ENCODE results near the gene USHBP1. TPM values are rescaled to one million over a fixed set of nuclear protein-coding genes. Genes with fewer than 3 reads are reported as not detected.

Gene USHBP1
- total RNA-seq, 1 experiment from 2014 or later, result not detected

GRCh38 chr19:17305517-17306284 is 41.2 kb upstream of the USHBP1 start, which contains the start of gene MRPL34:
Gene MRPL34 (plus strand): TSS chr19:17305872. CDS start chr19:17305893, 21 bp downstream.
- Histone ChIP-seq H3K9me3 (ENCODE audit: control insufficient read depth, insufficient read depth, low read depth, low read length) (no peaks in the 10 kb centered on the region), H3K27ac (ENCODE audit: low read length) (peak within 1 kb of the TSS; percentile 92), H3K27me3 (ENCODE audit: control insufficient read depth, insufficient read depth, low read length) (no peaks in the 10 kb centered on the region), H3K4me3 (ENCODE audit: low read depth in 2 of 2, low read length in 2 of 2) (peak within 1 kb of the TSS; percentile 60 to 77), H3K4me1 (ENCODE audit: control insufficient read depth, insufficient read depth, low read length) (peaks cover 34% of the 10 kb centered on the region), H3K36me3 (ENCODE audit: control insufficient read depth, insufficient read depth, low read length) (peaks cover 4% of the 10 kb centered on the region; the same call in 1 of the 2 replicates)
- BruUV-seq (replicated peaks), result no TSS peak
- in situ Hi-C loops (cut with HindIII; ENCODE audit: low pct_unique_long_range_greater_than_20kb, low sequenced_read_pairs), result no loop called here
- ChIA-PET CTCF (interaction anchor here (0.6 to 1.0 kb wide), 4 partner anchors 12 to 644 kb away, joined by 3 to 8 read pairs (median 5); no protein-coding TSS in a partner anchor), POLR2A (interaction anchor here (0.8 to 1.1 kb wide), 2 partner anchors 13 to 14 kb away, joined by 3 to 4 read pairs; no protein-coding TSS in a partner anchor)
- DNase-seq (ENCODE audit: low read depth, low spot score) (peak; percentile 96), ATAC-seq (peak; percentile 84)
- TF ChIP-seq CTCF (IDR thresholded peaks at IDR 0.05), result peak; percentile 85
- TF ChIP-seq POLR2AphosphoS5 (IDR thresholded peaks at IDR 0.05; ENCODE audit: low read depth, low read length), result no peak; the same call in 1 of the 2 replicates
- TF ChIP-seq REST (IDR thresholded peaks at IDR 0.05; ENCODE audit: insufficient read depth in 1 of 2, low read depth in 2 of 2, low read length in 1 of 2), result 0 out of 4 replicates have a peak, but pooled peaks of 1 of the 2 experiments have one; percentile 4
- peak; percentile 68; the same call in 1 of the 2 replicates for TF ChIP-seq SIN3A (IDR thresholded peaks at IDR 0.05; ENCODE audit: borderline replicate concordance, insufficient read depth, low read depth, low read length)
- peak; percentile 68 for TF ChIP-seq TCF7L2 (IDR thresholded peaks at IDR 0.05; ENCODE audit: low read depth, low read length)
- intact Hi-C loops (cut with micrococcal nuclease; ENCODE audit: unreplicated experiment), result loop anchor here (10.0 kb wide), 1 partner anchor 1089 kb away; the partner anchor contains the start of gene LRRC25

GRCh38 chr19:17305216-17305516 is 40.6 kb upstream of the USHBP1 start:
- intact Hi-C loops (cut with micrococcal nuclease; ENCODE audit: unreplicated experiment), result loop anchor here (10.0 kb wide), 1 partner anchor 1090 kb away; the partner anchor contains the start of gene LRRC25
- Histone ChIP-seq H3K36me3 (ENCODE audit: control insufficient read depth, insufficient read depth, low read length) (peaks cover 2% of the 10 kb centered on the region; the same call in 1 of the 2 replicates), H3K4me1 (ENCODE audit: control insufficient read depth, insufficient read depth, low read length) (peaks cover 29% of the 10 kb centered on the region), H3K27ac (ENCODE audit: low read length) (peak overlapping the region; percentile 89), H3K9me3 (ENCODE audit: control insufficient read depth, insufficient read depth, low read depth, low read length) (no peaks in the 10 kb centered on the region), H3K4me3 (ENCODE audit: low read depth in 2 of 2, low read length in 2 of 2) (peak overlapping the region; percentile 7 to 30; a peak in 3 of 4 replicates), H3K27me3 (ENCODE audit: control insufficient read depth, insufficient read depth, low read length) (no peaks in the 10 kb centered on the region)
- BruUV-seq (replicated peaks), result no TSS peak
- CTCF ChIA-PET, result interaction anchor here (0.6 to 1.0 kb wide), 4 partner anchors 12 to 644 kb away, joined by 3 to 8 read pairs (median 5); no protein-coding TSS in a partner anchor
- ATAC-seq (no peak), DNase-seq (ENCODE audit: low read depth, low spot score) (no peak)
- in situ Hi-C loops (cut with HindIII; ENCODE audit: low pct_unique_long_range_greater_than_20kb, low sequenced_read_pairs), result no loop called here
- TF ChIP-seq REST (IDR thresholded peaks at IDR 0.05; ENCODE audit: insufficient read depth in 1 of 2, low read depth in 2 of 2, low read length in 1 of 2) (0 out of 4 replicates have a peak, but pooled peaks of 1 of the 2 experiments have one; percentile 27), POLR2AphosphoS5 (IDR thresholded peaks at IDR 0.05; ENCODE audit: low read depth, low read length) (no peak)
- POLR2A ChIA-PET, result interaction anchor here (0.8 to 1.1 kb wide), 2 partner anchors 12 to 13 kb away, joined by 3 to 4 read pairs; no protein-coding TSS in a partner anchor
